HEK293T (cell line): ENCODE data around the gene ZNF778.

Experiments used
- ARNT ChIP-seq: fragments of 450-650 bp; IDR thresholded peaks from 2 replicates; pipeline ENCODE4 v1.6.1; 2017; ENCODE audit warnings: mild to moderate bottlenecking
- BHLHE40 ChIP-seq: fragments of 450-650 bp; IDR thresholded peaks from 2 replicates; pipeline ENCODE4 v1.6.1; 2016; ENCODE audit warnings: mild to moderate bottlenecking, moderate library complexity, borderline replicate concordance
- ELF4 ChIP-seq: fragments of 450-650 bp; IDR thresholded peaks from 2 replicates; pipeline ENCODE4 v1.6.1; 2017; ENCODE audit warnings: antibody characterized with exemption
- FOXA1 ChIP-seq: fragments of 450-650 bp; IDR thresholded peaks from 2 replicates; pipeline ENCODE4 v1.6.1; 2016; ENCODE audit warnings: mild to moderate bottlenecking
- FOXM1 ChIP-seq: fragments of 450-650 bp; IDR thresholded peaks from 2 replicates; pipeline ENCODE4 v1.6.1; 2017; ENCODE audit warnings: mild to moderate bottlenecking, borderline replicate concordance
- HDGF ChIP-seq: fragments of 450-650 bp; IDR thresholded peaks from 2 replicates; pipeline ENCODE4 v1.6.1; 2017; ENCODE audit warnings: antibody characterized with exemption, borderline replicate concordance
- NFRKB ChIP-seq: fragments of 450-650 bp; IDR thresholded peaks from 2 replicates; pipeline ENCODE4 v1.6.1; 2016; ENCODE audit warnings: mild to moderate bottlenecking, moderate library complexity
- SP1 ChIP-seq: fragments of 450-650 bp; IDR thresholded peaks from 2 replicates; pipeline ENCODE4 v1.6.1; 2017
- SUZ12 ChIP-seq: fragments of 450-650 bp; IDR thresholded peaks from 2 replicates; pipeline ENCODE4 v1.6.1; 2016; ENCODE audit warnings: mild to moderate bottlenecking
- ZNF384 ChIP-seq: fragments of 450-650 bp; IDR thresholded peaks from 2 replicates; pipeline ENCODE4 v1.6.1; 2016
- TF ChIP-seq, protein P1 (sequence below): fragments of 450-650 bp; IDR thresholded peaks from 2 replicates; pipeline ENCODE4 v1.6.1; 2016

DNA sequence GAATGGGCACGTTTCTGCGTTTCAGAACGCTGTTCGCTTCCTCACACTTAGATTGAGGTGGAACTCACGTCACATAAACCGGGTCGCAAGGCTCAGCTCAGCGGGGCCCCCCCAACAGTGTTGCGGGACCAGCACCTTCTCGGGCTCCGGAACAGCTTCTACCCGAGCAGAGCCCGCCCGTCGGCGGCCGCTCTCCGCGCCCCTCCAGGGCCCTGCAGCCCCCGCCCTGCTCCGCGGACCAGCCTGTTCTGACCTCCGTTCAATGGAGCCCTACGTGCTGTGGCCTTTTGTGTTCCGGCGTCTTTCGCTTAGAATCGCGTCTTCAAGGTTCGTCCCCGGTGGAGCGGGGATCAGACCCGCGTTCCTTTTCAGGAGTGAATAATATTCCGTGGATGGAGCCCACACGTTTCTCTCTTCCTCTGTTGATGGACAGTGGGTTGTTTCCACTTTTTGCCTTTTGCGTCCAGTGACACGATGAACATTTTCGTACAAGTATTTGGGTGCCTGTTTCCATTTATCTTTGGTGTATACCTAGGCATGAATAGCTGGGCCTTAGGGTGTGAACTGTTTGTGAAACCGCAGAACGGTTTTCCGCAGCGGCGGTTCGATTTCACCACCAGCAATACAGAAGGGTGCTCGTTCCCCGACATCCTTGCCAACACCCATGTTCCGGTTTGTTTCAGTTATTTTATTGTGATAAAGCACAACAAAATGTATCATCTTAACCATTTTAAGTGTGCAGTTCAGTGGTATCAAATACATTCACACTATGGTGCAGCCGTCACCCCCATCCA, 14.9 kb upstream of the ZNF778 start:
- TF ChIP-seq SP1: no peak
- TF ChIP-seq, protein P1, sequence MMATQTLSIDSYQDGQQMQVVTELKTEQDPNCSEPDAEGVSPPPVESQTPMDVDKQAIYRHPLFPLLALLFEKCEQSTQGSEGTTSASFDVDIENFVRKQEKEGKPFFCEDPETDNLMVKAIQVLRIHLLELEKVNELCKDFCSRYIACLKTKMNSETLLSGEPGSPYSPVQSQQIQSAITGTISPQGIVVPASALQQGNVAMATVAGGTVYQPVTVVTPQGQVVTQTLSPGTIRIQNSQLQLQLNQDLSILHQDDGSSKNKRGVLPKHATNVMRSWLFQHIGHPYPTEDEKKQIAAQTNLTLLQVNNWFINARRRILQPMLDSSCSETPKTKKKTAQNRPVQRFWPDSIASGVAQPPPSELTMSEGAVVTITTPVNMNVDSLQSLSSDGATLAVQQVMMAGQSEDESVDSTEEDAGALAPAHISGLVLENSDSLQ: no peak
- no peak for TF ChIP-seq BHLHE40
- TF ChIP-seq HDGF: no peak
- TF ChIP-seq NFRKB: no peak
- TF ChIP-seq FOXM1: no peak
- TF ChIP-seq ARNT: no peak
- no peak for TF ChIP-seq ZNF384
- TF ChIP-seq ELF4: no peak
- no peak for TF ChIP-seq FOXA1
- TF ChIP-seq SUZ12: no peak
